Measurements from ENCODE around the gene ANO10.

ANO10 gene

GRCh38 chr3:43349716-43350115, 272.1 kb downstream of the ANO10 start:
- peak; percentile 73 for DNase-seq (ENCODE audit: low read depth, low spot score)

- DNase-seq (ENCODE audit: low read depth, low spot score), result no peak
Observed at GRCh38 chr3:43348852-43349574, 272.8 kb downstream of the ANO10 start.

GRCh38 chr3:43348350-43348749, 273.5 kb downstream of the ANO10 start:
- DNase-seq (ENCODE audit: low read depth, low spot score), result no peak

- no peak for DNase-seq (ENCODE audit: low read depth, low spot score)
Observed at GRCh38 chr3:43347774-43348173, 274.0 kb downstream of the ANO10 start.

- DNase-seq (ENCODE audit: low read depth, low spot score), result no peak
Observed at GRCh38 chr3:43346978-43347749, 274.6 kb downstream of the ANO10 start.

- peak; percentile 51 for DNase-seq (ENCODE audit: low read depth, low spot score)
Observed at GRCh38 chr3:43345877-43346276, 275.9 kb downstream of the ANO10 start.

GRCh38 chr3:43345246-43345645, 276.6 kb downstream of the ANO10 start:
- no peak for DNase-seq (ENCODE audit: low read depth, low spot score)

GRCh38 chr3:43344520-43344919, 277.3 kb downstream of the ANO10 start:
- DNase-seq (ENCODE audit: low read depth, low spot score), result no peak

GRCh38 chr3:43343815-43344214, 278.0 kb downstream of the ANO10 start:
- no peak for DNase-seq (ENCODE audit: low read depth, low spot score)

GRCh38 chr3:43343185-43343584, 278.6 kb downstream of the ANO10 start:
- DNase-seq (ENCODE audit: low read depth, low spot score), result no peak

- no peak for DNase-seq (ENCODE audit: low read depth, low spot score)
Observed at GRCh38 chr3:43341788-43342187, 280.0 kb downstream of the ANO10 start.

GRCh38 chr3:43340403-43340802, 281.4 kb downstream of the ANO10 start:
- no peak for DNase-seq (ENCODE audit: low read depth, low spot score)

GRCh38 chr3:43338295-43338694, 283.5 kb downstream of the ANO10 start:
- DNase-seq (ENCODE audit: low read depth, low spot score), result no peak

GRCh38 chr3:43335799-43336198, 286.0 kb downstream of the ANO10 start:
- DNase-seq (ENCODE audit: low read depth, low spot score), result no peak

GRCh38 chr3:43334976-43335375, 286.8 kb downstream of the ANO10 start:
- no peak for DNase-seq (ENCODE audit: low read depth, low spot score)

- DNase-seq (ENCODE audit: low read depth, low spot score), result no peak
Observed at GRCh38 chr3:43331381-43331780, 290.4 kb downstream of the ANO10 start.

- no peak for DNase-seq (ENCODE audit: low read depth, low spot score)
Observed at GRCh38 chr3:43330981-43331380, 290.8 kb downstream of the ANO10 start.

- DNase-seq (ENCODE audit: low read depth, low spot score), result no peak
Observed at GRCh38 chr3:43328653-43329052, 293.2 kb downstream of the ANO10 start.

GRCh38 chr3:43327582-43327979, 294.2 kb downstream of the ANO10 start:
- DNase-seq (ENCODE audit: low read depth, low spot score), result no peak

GRCh38 chr3:43326891-43327581, 294.8 kb downstream of the ANO10 start:
- DNase-seq (ENCODE audit: low read depth, low spot score), result no peak

GRCh38 chr3:43323541-43323940, 298.3 kb downstream of the ANO10 start:
- no peak for DNase-seq (ENCODE audit: low read depth, low spot score)

GRCh38 chr3:43320288-43320687, 301.5 kb downstream of the ANO10 start:
- no peak for DNase-seq (ENCODE audit: low read depth, low spot score)

- no peak for DNase-seq (ENCODE audit: low read depth, low spot score)
Observed at GRCh38 chr3:43319794-43320193, 302.0 kb downstream of the ANO10 start.
